Neural cell (in vitro differentiated cells): ENCODE results near the gene CRYM. TPM values are rescaled to one million over a fixed set of nuclear protein-coding genes. Genes with fewer than 3 reads are reported as not detected.
"Not testable (repeated sequence)": the region's sequence is repeated elsewhere in the genome, so short reads cannot be mapped to it uniquely, and the experiment has no call there.

Source experiments
- H2AFZ ChIP-seq: fragments of 200-600, 300-800 bp; sonication (generic), shearing (Covaris generic); 2 replicates; pipeline ENCODE4 v1.6.0; 2014; ENCODE audit warnings: low read depth, mild to moderate bottlenecking, antibody characterized with exemption, low read length, moderate library complexity
- H3F3A ChIP-seq: fragments of 200-600 bp; shearing (Covaris generic); 2 replicates; pipeline ENCODE4 v1.6.1; 2016; ENCODE audit warnings: mild to moderate bottlenecking, moderate library complexity, mixed read lengths, antibody characterized with exemption, low read length; ENCODE audit not compliant: insufficient read depth, poor library complexity, severe bottlenecking
- H3K27ac ChIP-seq: fragments of 200-600, 300-800 bp; sonication (generic), shearing (Covaris generic); 2 replicates; pipeline ENCODE4 v1.5.1; 2014; ENCODE audit warnings: mild to moderate bottlenecking, low read length, moderate library complexity
- H3K27me3 ChIP-seq: fragments of 300-800, 200-600 bp; sonication (generic), shearing (Covaris generic); 2 replicates; pipeline ENCODE4 v1.6.0; 2014; ENCODE audit warnings: mild to moderate bottlenecking, low read depth, low read length, moderate library complexity; ENCODE audit not compliant: insufficient read depth
- H3K36me3 ChIP-seq: fragments of 300-800, 200-600 bp; sonication (generic), shearing (Covaris generic); 2 replicates; pipeline ENCODE4 v1.5.1; 2014; ENCODE audit warnings: mild to moderate bottlenecking, antibody characterized with exemption, low read length, moderate library complexity; ENCODE audit not compliant: insufficient read depth
- H3K4me2 ChIP-seq: fragments of 300-800, 200-600 bp; sonication (generic), shearing (Covaris generic); 2 replicates; pipeline ENCODE4 v1.6.0; 2014; ENCODE audit warnings: mild to moderate bottlenecking, low read length
- H3K4me3 ChIP-seq: fragments of 300-800, 200-600 bp; sonication (generic), shearing (Covaris generic); 2 replicates; pipeline ENCODE4 v1.5.1; 2014; ENCODE audit warnings: mild to moderate bottlenecking, low read length, moderate library complexity
- H3K79me2 ChIP-seq: fragments of 200-600 bp; shearing (Covaris generic); replicated peaks from 2 replicates; pipeline ENCODE4 v1.6.0; 2014; ENCODE audit warnings: mild to moderate bottlenecking, low read length, moderate library complexity; ENCODE audit not compliant: insufficient read depth
- H3K9ac ChIP-seq: fragments of 300-800, 200-600 bp; sonication (generic), shearing (Covaris generic); 2 replicates; pipeline ENCODE4 v1.6.1; 2016; ENCODE audit warnings: mild to moderate bottlenecking, low read length, mixed read lengths
- H3K9me2 ChIP-seq: fragments of 200-600 bp; shearing (Covaris generic); 2 replicates; pipeline ENCODE4 v1.6.1; 2016; ENCODE audit warnings: mild to moderate bottlenecking, low read length, mixed read lengths; ENCODE audit not compliant: insufficient read depth
- H3K9me3 ChIP-seq: fragments of 200-600, 300-800 bp; sonication (generic), shearing (Covaris generic); 2 replicates; pipeline ENCODE4 v1.6.1; 2016; ENCODE audit warnings: mild to moderate bottlenecking, mixed run types, low read length, moderate library complexity, mixed read lengths
- H4K20me1 ChIP-seq: fragments of 200-600 bp; shearing (Covaris generic); 2 replicates; pipeline ENCODE4 v1.6.1; 2016; ENCODE audit warnings: mild to moderate bottlenecking, mixed run types; ENCODE audit not compliant: insufficient read depth
- EP300 ChIP-seq: fragments of 450-650 bp; conservative IDR thresholded peaks from 2 replicates; pipeline ENCODE4 v1.6.1; 2014; ENCODE audit warnings: antibody characterized with exemption, mild to moderate bottlenecking, moderate library complexity; ENCODE audit not compliant: poor library complexity, severe bottlenecking
- EZH2 ChIP-seq: fragments of 200-600, 300-800 bp; shearing (Covaris generic), sonication (generic); IDR thresholded peaks from 2 replicates; pipeline ENCODE4 v1.6.1; 2014; ENCODE audit warnings: antibody characterized with exemption, low read length, borderline replicate concordance, mild to moderate bottlenecking; ENCODE audit not compliant: insufficient read depth, poor library complexity, severe bottlenecking
- MXI1 ChIP-seq: fragments of 450-650 bp; conservative IDR thresholded peaks from 2 replicates; pipeline ENCODE4 v1.6.1; 2014; ENCODE audit warnings: antibody characterized with exemption, mild to moderate bottlenecking; ENCODE audit not compliant: poor library complexity, severe bottlenecking
- POLR2AphosphoS5 ChIP-seq: IDR thresholded peaks from 2 replicates; pipeline ENCODE4 v1.6.1; 2012
- RAD21 ChIP-seq: fragments of 450-650 bp; conservative IDR thresholded peaks from 2 replicates; pipeline ENCODE4 v1.6.1; 2014; ENCODE audit warnings: antibody characterized with exemption, mild to moderate bottlenecking, moderate library complexity
- SMC3 ChIP-seq: fragments of 450-650 bp; conservative IDR thresholded peaks from 2 replicates; pipeline ENCODE4 v1.6.1; 2014; ENCODE audit warnings: antibody characterized with exemption, mild to moderate bottlenecking, moderate library complexity; ENCODE audit not compliant: poor library complexity
- TAF1 ChIP-seq: IDR thresholded peaks from 2 replicates; pipeline ENCODE4 v1.6.1; 2012; ENCODE audit warnings: low read depth
- polyA plus RNA-seq: library from polyadenylated mRNA; depleted of rRNA; stranded (reverse); fragments of >200 nt; gene quantifications from 2 replicates; pipeline ENCODE4 v1.2.3, GENCODE V29; 2014
- TF ChIP-seq, protein P1 (sequence below): fragments of 450-650 bp; IDR thresholded peaks from 2 replicates; pipeline ENCODE4 v1.5.1; 2014; ENCODE audit warnings: antibody characterized with exemption, mild to moderate bottlenecking, moderate library complexity; ENCODE audit not compliant: poor library complexity, severe bottlenecking
- TF ChIP-seq, protein P2 (sequence below): IDR thresholded peaks from 2 replicates; pipeline ENCODE4 v1.6.1; 2012; ENCODE audit warnings: borderline replicate concordance

The CRYM gene
- polyA plus RNA-seq, 1 donor from 2014 or later: 3.8 TPM

GRCh38 chr16:21275529-21275928, 2.6 kb downstream of the CRYM start:
- Histone ChIP-seq H3K9me3 (no peaks in the 10 kb centered on the region), H3K9me2 (no peaks in the 10 kb centered on the region), H3K27ac (no peak overlapping the region), H3F3A (no peaks in the 10 kb centered on the region), H3K4me2 (no peak overlapping the region), H3K27me3 (peaks cover 28% of the 10 kb centered on the region), H3K4me3 (no peak overlapping the region), H2AFZ (no peak overlapping the region), H3K36me3 (no peaks in the 10 kb centered on the region), H3K79me2 (no peaks in the 10 kb centered on the region), H3K9ac (no peak overlapping the region), H4K20me1 (no peaks in the 10 kb centered on the region)
- TF ChIP-seq EZH2: no peak
- no peak for TF ChIP-seq POLR2AphosphoS5
- no peak for TF ChIP-seq EP300
- TF ChIP-seq, protein P1, sequence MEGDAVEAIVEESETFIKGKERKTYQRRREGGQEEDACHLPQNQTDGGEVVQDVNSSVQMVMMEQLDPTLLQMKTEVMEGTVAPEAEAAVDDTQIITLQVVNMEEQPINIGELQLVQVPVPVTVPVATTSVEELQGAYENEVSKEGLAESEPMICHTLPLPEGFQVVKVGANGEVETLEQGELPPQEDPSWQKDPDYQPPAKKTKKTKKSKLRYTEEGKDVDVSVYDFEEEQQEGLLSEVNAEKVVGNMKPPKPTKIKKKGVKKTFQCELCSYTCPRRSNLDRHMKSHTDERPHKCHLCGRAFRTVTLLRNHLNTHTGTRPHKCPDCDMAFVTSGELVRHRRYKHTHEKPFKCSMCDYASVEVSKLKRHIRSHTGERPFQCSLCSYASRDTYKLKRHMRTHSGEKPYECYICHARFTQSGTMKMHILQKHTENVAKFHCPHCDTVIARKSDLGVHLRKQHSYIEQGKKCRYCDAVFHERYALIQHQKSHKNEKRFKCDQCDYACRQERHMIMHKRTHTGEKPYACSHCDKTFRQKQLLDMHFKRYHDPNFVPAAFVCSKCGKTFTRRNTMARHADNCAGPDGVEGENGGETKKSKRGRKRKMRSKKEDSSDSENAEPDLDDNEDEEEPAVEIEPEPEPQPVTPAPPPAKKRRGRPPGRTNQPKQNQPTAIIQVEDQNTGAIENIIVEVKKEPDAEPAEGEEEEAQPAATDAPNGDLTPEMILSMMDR: no peak
- TF ChIP-seq, protein P2, sequence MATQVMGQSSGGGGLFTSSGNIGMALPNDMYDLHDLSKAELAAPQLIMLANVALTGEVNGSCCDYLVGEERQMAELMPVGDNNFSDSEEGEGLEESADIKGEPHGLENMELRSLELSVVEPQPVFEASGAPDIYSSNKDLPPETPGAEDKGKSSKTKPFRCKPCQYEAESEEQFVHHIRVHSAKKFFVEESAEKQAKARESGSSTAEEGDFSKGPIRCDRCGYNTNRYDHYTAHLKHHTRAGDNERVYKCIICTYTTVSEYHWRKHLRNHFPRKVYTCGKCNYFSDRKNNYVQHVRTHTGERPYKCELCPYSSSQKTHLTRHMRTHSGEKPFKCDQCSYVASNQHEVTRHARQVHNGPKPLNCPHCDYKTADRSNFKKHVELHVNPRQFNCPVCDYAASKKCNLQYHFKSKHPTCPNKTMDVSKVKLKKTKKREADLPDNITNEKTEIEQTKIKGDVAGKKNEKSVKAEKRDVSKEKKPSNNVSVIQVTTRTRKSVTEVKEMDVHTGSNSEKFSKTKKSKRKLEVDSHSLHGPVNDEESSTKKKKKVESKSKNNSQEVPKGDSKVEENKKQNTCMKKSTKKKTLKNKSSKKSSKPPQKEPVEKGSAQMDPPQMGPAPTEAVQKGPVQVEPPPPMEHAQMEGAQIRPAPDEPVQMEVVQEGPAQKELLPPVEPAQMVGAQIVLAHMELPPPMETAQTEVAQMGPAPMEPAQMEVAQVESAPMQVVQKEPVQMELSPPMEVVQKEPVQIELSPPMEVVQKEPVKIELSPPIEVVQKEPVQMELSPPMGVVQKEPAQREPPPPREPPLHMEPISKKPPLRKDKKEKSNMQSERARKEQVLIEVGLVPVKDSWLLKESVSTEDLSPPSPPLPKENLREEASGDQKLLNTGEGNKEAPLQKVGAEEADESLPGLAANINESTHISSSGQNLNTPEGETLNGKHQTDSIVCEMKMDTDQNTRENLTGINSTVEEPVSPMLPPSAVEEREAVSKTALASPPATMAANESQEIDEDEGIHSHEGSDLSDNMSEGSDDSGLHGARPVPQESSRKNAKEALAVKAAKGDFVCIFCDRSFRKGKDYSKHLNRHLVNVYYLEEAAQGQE: no peak
- TF ChIP-seq RAD21: no peak
- TF ChIP-seq TAF1: no peak
- TF ChIP-seq SMC3: no peak
- TF ChIP-seq MXI1: no peak

GRCh38 chr16:21274172-21274726, 3.8 kb downstream of the CRYM start:
- TF ChIP-seq, protein P2: no peak
- TF ChIP-seq MXI1: no peak
- no peak for TF ChIP-seq EP300
- no peak for TF ChIP-seq EZH2
- TF ChIP-seq RAD21: no peak
- no peak for TF ChIP-seq POLR2AphosphoS5
- no peak for TF ChIP-seq TAF1
- no peak for TF ChIP-seq SMC3
- TF ChIP-seq, protein P1: no peak
- H2AFZ ChIP-seq: no peak overlapping the region
- no peak overlapping the region for H3K27ac ChIP-seq
- H3K9ac ChIP-seq: no peak overlapping the region
- H4K20me1 ChIP-seq: no peaks in the 10 kb centered on the region
- no peak overlapping the region for H3K4me3 ChIP-seq
- no peaks in the 10 kb centered on the region for H3K36me3 ChIP-seq
- no peaks in the 10 kb centered on the region for H3K9me3 ChIP-seq
- no peak overlapping the region for H3K4me2 ChIP-seq
- H3F3A ChIP-seq: no peaks in the 10 kb centered on the region
- peaks cover 22% of the 10 kb centered on the region for H3K27me3 ChIP-seq
- no peaks in the 10 kb centered on the region for H3K79me2 ChIP-seq
- H3K9me2 ChIP-seq: no peaks in the 10 kb centered on the region

- not testable (repeated sequence) for H4K20me1 ChIP-seq, H3K9me3 ChIP-seq, H3K9ac ChIP-seq, H3K36me3 ChIP-seq, H3K4me2 ChIP-seq, H3K27ac ChIP-seq, H3K9me2 ChIP-seq, H3K79me2 ChIP-seq, H3K4me3 ChIP-seq, H3F3A ChIP-seq, H2AFZ ChIP-seq, H3K27me3 ChIP-seq
Measured at GRCh38 chr16:21272763-21273162, 5.3 kb downstream of the CRYM start.
